A673 (cell line): Measurements from ENCODE around the gene COX7B.

Source experiments
- EZH2 ChIP-seq: fragments of 200-600 bp; sonication (generic); IDR thresholded peaks from 2 replicates; pipeline ENCODE4 v1.6.1; 2017; ENCODE audit warnings: borderline replicate concordance, low read depth, mild to moderate bottlenecking, mixed read lengths, antibody characterized with exemption, low read length; ENCODE audit not compliant: poor library complexity, severe bottlenecking
- TF ChIP-seq, protein P1 (sequence below): fragments of 300-800, 200-600 bp; sonication (generic); conservative IDR thresholded peaks from 2 replicates; pipeline ENCODE4 v1.5.1; 2017; ENCODE audit warnings: low read depth, mild to moderate bottlenecking, antibody characterized with exemption, low read length, moderate library complexity, mixed read lengths

- TF ChIP-seq, protein P1, sequence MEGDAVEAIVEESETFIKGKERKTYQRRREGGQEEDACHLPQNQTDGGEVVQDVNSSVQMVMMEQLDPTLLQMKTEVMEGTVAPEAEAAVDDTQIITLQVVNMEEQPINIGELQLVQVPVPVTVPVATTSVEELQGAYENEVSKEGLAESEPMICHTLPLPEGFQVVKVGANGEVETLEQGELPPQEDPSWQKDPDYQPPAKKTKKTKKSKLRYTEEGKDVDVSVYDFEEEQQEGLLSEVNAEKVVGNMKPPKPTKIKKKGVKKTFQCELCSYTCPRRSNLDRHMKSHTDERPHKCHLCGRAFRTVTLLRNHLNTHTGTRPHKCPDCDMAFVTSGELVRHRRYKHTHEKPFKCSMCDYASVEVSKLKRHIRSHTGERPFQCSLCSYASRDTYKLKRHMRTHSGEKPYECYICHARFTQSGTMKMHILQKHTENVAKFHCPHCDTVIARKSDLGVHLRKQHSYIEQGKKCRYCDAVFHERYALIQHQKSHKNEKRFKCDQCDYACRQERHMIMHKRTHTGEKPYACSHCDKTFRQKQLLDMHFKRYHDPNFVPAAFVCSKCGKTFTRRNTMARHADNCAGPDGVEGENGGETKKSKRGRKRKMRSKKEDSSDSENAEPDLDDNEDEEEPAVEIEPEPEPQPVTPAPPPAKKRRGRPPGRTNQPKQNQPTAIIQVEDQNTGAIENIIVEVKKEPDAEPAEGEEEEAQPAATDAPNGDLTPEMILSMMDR, result peak; percentile 50
- TF ChIP-seq EZH2, result no peak
These were observed at the start of gene COX7B for GRCh38 chrX:77899081-77899828.
